DMS114 treated with DMSO at 0.1 percent for 48 hours (cell line): ENCODE results near the gene DDX6.

Experiments used
- DNase-seq: peaks from one replicate; lab custom pipeline; 2025; ENCODE audit not compliant: unreplicated experiment; lab: John Stamatoyannopoulos, UW

DDX6 gene

DNA sequence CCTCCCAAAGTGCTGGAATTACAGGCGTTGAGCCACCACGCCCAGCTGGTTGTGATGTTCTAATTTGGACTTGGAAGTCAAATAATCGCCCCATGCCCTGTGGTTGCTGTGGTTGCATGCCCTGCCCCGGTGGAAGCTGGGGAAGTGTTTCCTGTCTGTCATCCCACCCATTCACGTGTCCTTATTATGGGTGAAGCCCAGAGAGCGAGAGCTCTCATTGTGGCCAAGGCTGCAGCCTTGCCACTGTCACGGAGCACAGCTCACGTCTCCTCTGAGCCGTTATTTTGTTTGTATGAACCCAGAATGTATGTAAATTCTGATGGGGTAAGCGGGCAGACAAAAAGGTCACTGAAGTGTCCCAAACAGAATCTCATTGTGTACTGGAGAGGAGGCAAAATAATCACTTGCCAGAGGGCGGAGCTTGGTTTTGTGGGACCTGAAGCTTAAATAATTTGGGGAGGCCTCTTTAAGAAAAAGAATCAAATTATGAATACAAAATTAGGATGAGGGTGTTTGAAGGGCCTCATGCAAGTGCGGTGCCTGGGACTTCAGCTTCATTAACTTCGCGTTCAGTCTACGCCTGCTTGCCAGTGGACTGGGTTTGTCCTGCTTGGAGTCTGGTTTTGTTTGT is 85.7 kb downstream of the DDX6 start:
- DNase-seq, result no peak

DNA sequence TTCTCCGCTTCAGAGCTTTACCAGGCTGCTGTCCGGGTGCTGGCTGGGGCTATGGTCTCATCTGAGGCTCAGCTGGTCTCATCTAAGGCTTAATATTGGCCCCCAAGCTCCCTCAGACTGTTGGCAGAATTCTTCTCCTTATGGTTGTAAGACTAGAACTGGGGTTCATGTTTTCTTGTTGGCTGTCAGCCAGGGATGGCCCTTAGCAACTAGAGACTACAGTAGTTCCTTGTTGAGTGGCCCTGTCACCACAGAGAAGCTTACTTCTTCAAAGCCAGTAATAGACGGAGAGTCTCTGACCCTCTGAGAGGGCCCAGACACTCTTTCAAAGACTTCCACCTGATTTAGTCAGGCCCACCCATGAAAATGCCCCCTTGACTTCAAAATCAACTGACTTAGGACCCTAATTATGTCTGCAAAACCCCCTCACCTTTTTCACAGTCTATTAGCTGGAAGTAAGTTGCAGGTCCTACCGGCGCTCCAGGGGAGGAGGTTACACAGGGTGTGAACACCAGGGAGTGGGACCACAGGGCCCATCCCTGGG is 87.3 kb downstream of the DDX6 start:
- no peak for DNase-seq

DNA sequence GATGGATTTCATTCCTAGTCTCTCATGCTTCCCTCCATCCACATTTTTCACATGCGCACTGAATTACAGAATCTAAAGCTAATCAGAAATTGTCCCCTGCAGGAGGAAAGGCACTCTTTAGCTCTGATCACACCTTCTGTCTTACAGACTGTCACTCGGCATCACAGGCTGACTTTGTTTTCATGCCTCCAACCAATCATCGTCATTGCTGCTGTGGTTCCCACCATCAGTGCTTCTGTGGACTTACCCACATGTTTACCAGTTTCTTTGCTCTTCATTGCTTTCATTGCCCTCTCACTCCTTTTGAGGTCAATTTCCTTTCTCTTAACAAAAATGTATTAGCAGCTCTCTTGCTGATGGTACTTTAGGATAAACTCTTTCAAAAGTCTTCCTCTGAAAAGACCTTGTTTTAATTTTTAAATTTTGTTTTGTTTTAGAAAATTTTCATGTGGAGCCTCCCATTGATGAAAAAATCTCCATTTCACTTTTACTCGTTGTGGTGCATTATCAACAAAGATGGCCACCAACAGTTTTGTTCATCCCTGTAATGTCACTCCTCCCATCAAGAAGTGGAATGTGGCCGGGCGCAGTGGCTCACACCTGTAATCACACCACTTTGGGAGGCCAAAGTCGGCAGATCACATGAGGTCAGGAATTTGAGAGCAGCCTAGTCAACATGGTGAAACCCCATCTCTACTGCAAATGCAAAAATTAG is 91.3 kb downstream of the DDX6 start:
- DNase-seq, result no peak
